ENCODE measurements around the gene ADRB2.

The ADRB2 gene

DNA sequence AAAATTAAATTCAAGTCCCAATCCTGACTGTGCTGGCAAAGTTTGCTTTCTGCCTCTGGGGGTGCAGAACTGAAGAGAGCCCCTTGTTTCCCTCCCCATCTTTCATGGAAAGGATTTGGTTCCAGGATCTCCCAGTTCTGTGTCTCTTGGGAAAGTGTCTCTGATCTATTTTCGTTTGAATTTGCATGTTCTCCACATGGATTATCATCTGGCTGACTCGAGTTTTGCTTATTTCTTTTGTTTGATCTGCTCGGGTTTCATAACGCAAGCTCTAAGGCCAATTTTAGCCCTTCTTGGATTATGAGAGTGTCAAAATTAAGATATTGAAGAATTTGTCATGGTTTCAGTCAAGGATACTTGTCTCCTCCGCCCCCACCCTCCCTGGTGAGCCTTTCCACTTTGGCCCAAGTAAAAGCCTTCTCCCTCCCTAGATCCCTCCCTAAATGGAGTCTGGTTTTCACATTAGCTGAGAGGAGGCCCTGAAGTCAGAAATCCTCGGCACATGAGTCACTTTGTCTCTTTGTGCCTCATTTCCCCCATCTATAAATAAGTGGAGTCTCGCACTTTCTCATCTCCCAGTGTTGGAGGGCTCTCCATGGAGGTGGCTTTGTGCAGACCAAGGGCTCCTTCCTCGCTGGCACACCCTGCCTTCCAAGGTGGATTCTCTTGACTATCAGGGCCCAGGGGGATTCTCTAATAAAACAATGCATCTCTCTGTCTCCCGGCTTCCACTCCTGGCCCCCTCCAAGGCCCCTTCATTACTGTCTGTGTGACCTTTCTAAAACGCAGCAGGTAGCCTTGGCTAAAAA is 17.3 kb downstream of the ADRB2 start:
- no peaks in the 10 kb centered on the region; the same call in 1 of the 2 replicates for H3K4me1 ChIP-seq (ENCODE audit: control insufficient read depth, insufficient read depth, low read length)
- no peak overlapping the region for H3K9ac ChIP-seq (ENCODE audit: low read length)

DNA sequence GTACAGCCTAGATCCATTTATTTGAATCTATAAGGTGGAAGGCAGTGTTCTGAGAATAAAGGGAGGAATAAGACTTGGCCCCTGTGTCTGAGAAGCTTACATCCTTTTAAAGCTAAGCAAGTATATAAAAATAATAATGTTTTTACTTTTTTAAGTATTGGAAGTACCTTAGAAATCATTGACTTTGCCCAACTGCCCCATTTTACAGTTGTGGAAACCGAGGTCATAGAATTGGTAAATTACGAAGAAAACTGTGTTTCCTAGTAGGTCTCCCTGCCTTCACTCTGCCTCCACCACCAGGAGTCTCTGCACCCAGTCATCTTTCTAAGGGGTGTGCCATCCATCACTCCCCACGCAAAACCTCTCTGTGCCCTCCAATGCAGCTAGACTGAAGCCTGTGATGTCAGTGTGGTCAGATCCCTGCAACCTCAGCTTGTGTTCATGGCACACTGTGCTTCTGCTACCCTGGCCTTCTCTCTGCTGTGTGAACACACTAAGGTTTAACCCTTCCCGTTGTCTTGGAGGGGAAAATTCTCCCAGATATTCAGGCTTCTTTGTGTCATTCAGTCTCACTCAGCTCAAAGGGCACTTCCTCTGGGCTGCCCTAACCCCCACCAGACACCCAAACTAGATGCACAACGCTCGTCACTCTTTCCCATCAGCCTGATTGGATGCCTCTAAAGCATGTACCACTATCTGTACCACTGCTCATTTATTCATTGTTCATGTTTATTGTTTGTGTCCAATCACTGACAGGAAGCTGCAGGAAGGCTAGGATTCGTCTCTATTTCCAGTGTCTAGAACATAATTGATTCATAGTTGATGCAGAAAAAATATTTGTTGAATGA is 18.2 kb downstream of the ADRB2 start:
- Histone ChIP-seq H3K4me3 (ENCODE audit: low read depth, low read length) (no peak overlapping the region), H3K27me3 (ENCODE audit: control insufficient read depth, insufficient read depth, low read length) (no peaks in the 10 kb centered on the region), H3K36me3 (ENCODE audit: control insufficient read depth, insufficient read depth, low read length) (no peaks in the 10 kb centered on the region), H3K9me3 (ENCODE audit: control insufficient read depth, insufficient read depth, low read depth, low read length) (no peaks in the 10 kb centered on the region), H3K9ac (ENCODE audit: low read length) (no peak overlapping the region), H3K27ac (ENCODE audit: low read depth, low read length) (no peak overlapping the region), H3K4me1 (ENCODE audit: control insufficient read depth, insufficient read depth, low read length) (no peaks in the 10 kb centered on the region; the same call in 1 of the 2 replicates)

More for the DNA sequence above, 17.3 kb downstream of the ADRB2 start:
- Histone ChIP-seq H3K4me3 (ENCODE audit: low read depth, low read length) (no peak overlapping the region), H3K36me3 (ENCODE audit: control insufficient read depth, insufficient read depth, low read length) (no peaks in the 10 kb centered on the region), H3K27me3 (ENCODE audit: control insufficient read depth, insufficient read depth, low read length) (no peaks in the 10 kb centered on the region), H3K27ac (ENCODE audit: low read depth, low read length) (no peak overlapping the region), H3K9me3 (ENCODE audit: control insufficient read depth, insufficient read depth, low read depth, low read length) (no peaks in the 10 kb centered on the region)

DNA sequence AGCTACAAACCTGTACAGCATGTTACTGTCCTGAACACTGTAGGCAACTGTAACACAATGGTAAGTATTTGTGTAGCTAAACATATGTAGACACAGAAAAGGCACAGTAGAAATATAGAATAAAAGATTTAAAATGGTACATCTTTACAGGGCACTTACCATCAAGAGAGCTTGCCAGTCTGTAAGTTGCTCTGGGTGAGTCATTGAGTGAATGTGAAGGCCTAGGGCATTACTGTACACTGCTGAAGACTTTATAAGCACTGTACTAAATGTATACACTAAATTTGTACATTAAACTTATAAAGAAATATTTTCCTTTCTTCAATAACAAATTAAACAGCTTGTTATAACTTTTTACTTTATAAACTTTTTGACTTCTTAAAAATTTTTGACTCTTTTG is 20.5 kb downstream of the ADRB2 start:
- H3K27ac ChIP-seq (ENCODE audit: low read depth, low read length) = no peak overlapping the region
- no peaks in the 10 kb centered on the region; the same call in 1 of the 2 replicates for H3K4me1 ChIP-seq (ENCODE audit: control insufficient read depth, insufficient read depth, low read length)

DNA sequence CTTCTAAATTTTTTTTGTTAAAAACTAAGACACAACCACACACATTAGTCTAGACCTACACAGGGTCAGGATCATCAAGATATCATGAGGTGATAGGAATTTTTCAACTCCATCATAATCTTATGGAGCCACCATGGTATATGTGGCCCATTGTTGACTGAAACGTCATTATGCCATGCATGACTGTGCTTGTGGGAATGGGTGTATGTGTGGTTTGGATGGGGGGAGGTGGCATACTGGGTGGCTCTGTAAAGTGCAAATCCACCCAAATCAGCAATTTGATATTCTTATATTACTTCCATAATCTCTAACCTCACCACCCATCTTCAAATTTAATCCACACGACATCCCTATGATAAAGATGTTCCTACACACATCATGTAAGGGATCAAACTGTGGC is 21.0 kb downstream of the ADRB2 start:
- Histone ChIP-seq H3K36me3 (ENCODE audit: control insufficient read depth, insufficient read depth, low read length) (no peaks in the 10 kb centered on the region), H3K4me3 (ENCODE audit: low read depth, low read length) (no peak overlapping the region), H3K9me3 (ENCODE audit: control insufficient read depth, insufficient read depth, low read depth, low read length) (no peaks in the 10 kb centered on the region), H3K9ac (ENCODE audit: low read length) (no peak overlapping the region), H3K27me3 (ENCODE audit: control insufficient read depth, insufficient read depth, low read length) (no peaks in the 10 kb centered on the region; the same call in 1 of the 2 replicates), H3K4me1 (ENCODE audit: control insufficient read depth, insufficient read depth, low read length) (no peaks in the 10 kb centered on the region; the same call in 1 of the 2 replicates), H3K27ac (ENCODE audit: low read depth, low read length) (no peak overlapping the region)

More for the DNA sequence above, 20.5 kb downstream of the ADRB2 start:
- Histone ChIP-seq H3K9ac (ENCODE audit: low read length) (no peak overlapping the region), H3K4me3 (ENCODE audit: low read depth, low read length) (no peak overlapping the region), H3K27me3 (ENCODE audit: control insufficient read depth, insufficient read depth, low read length) (no peaks in the 10 kb centered on the region; the same call in 1 of the 2 replicates), H3K9me3 (ENCODE audit: control insufficient read depth, insufficient read depth, low read depth, low read length) (no peaks in the 10 kb centered on the region), H3K36me3 (ENCODE audit: control insufficient read depth, insufficient read depth, low read length) (no peaks in the 10 kb centered on the region)

DNA sequence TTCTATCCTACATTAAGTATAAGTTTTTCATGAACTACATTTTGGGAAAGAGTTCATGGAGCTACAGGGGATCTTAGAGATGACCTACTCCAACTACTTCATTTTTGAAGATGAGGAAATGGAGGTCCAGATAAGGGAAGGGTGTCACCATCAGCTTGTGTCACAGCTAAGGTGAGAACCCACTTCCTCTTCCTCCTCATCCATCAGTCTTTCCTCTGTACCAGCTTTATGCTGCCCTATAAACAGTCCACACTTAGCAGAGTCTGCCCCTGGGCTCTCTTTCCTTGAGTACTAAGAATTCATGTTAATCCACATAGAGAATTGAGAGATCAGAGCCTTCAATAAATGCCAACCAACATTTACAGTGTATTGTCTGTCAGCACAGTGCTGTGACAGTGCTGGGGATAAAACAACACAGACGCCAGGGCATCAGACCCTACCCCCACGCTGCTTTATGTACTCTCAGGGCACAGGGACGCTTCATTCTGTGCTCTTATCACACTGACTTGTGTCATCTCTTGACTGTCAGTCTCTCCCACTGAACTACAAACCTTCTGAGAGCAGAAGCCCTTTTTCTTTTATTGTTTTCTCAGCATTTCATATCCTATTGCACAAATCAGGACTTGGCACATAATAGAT is 22.1 kb downstream of the ADRB2 start:
- Histone ChIP-seq H3K4me3 (ENCODE audit: low read depth, low read length) (no peak overlapping the region), H3K36me3 (ENCODE audit: control insufficient read depth, insufficient read depth, low read length) (no peaks in the 10 kb centered on the region), H3K27me3 (ENCODE audit: control insufficient read depth, insufficient read depth, low read length) (no peaks in the 10 kb centered on the region; the same call in 1 of the 2 replicates), H3K27ac (ENCODE audit: low read depth, low read length) (no peak overlapping the region), H3K4me1 (ENCODE audit: control insufficient read depth, insufficient read depth, low read length) (no peaks in the 10 kb centered on the region), H3K9me3 (ENCODE audit: control insufficient read depth, insufficient read depth, low read depth, low read length) (no peaks in the 10 kb centered on the region), H3K9ac (ENCODE audit: low read length) (no peak overlapping the region)

DNA sequence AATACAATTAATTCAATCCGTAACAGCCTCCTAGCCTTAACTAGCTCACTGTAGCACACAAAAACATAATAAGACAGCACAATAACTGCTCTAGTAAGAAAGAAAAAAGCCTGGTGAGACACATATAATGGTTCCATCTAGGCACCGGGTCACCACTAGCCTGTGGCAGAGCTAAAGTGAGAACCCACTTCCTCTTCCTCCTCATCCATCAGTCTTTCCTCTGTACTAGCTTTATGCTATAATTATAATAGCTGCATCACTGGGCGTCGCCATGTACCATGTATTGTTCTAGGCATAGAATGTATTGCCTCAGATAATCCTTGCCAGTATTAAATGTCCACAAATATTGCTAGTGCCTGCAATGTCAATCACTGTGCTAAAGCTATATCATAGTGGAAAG is 23.1 kb downstream of the ADRB2 start:
- H3K36me3 ChIP-seq (ENCODE audit: control insufficient read depth, insufficient read depth, low read length) = no peaks in the 10 kb centered on the region
- no peak overlapping the region for H3K9ac ChIP-seq (ENCODE audit: low read length)
- no peaks in the 10 kb centered on the region for H3K9me3 ChIP-seq (ENCODE audit: control insufficient read depth, insufficient read depth, low read depth, low read length)
- no peaks in the 10 kb centered on the region for H3K4me1 ChIP-seq (ENCODE audit: control insufficient read depth, insufficient read depth, low read length)
- no peak overlapping the region for H3K27ac ChIP-seq (ENCODE audit: low read depth, low read length)
- no peaks in the 10 kb centered on the region; the same call in 1 of the 2 replicates for H3K27me3 ChIP-seq (ENCODE audit: control insufficient read depth, insufficient read depth, low read length)
- H3K4me3 ChIP-seq (ENCODE audit: low read depth, low read length) = no peak overlapping the region

DNA sequence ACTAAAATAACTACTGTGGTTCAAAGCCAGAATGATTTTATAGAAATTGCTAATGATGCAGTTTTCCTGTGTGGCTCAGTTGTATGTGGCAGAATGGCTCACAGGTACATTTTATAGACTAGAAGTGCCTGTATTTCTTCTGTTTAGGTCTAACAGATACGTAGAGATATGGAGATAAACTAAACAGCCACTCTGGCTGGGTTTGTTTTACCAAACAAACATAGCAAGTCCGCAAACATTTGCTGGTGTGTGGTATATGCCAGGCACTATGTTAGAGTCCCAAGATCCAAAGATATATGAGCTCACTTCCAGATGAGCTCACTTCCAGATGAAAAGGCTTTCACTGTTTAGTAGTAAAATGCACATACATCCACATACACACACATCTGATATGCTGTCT is 24.4 kb downstream of the ADRB2 start:
- H3K27ac ChIP-seq (ENCODE audit: low read depth, low read length) = no peak overlapping the region
- H3K27me3 ChIP-seq (ENCODE audit: control insufficient read depth, insufficient read depth, low read length) = no peaks in the 10 kb centered on the region; the same call in 1 of the 2 replicates
- H3K4me1 ChIP-seq (ENCODE audit: control insufficient read depth, insufficient read depth, low read length) = no peaks in the 10 kb centered on the region
- H3K4me3 ChIP-seq (ENCODE audit: low read depth, low read length) = no peak overlapping the region
- H3K9ac ChIP-seq (ENCODE audit: low read length) = no peak overlapping the region
- H3K36me3 ChIP-seq (ENCODE audit: control insufficient read depth, insufficient read depth, low read length) = no peaks in the 10 kb centered on the region
- H3K9me3 ChIP-seq (ENCODE audit: control insufficient read depth, insufficient read depth, low read depth, low read length) = no peaks in the 10 kb centered on the region

DNA sequence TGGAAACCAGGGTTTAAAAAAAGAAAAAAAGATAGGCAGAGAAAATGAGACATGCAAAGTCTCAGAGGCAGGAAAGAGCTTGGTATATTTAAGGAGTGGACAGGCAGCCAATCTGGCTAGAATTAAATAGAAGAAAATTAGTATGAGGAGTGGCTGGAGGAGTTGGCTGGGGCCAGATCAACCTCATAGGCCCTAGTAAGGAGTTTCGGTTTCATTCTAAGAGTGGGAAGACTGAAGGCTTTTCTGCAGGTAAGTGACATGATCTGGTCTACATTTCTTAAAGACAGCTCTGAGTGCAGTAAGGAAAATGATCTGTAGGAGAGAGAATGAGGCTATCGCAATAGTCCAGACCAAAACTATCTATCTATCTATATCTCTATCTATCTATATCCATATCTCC is 27.5 kb downstream of the ADRB2 start:
- H3K36me3 ChIP-seq (ENCODE audit: control insufficient read depth, insufficient read depth, low read length) = no peaks in the 10 kb centered on the region
- no peaks in the 10 kb centered on the region for H3K9me3 ChIP-seq (ENCODE audit: control insufficient read depth, insufficient read depth, low read depth, low read length)
- H3K9ac ChIP-seq (ENCODE audit: low read length) = no peak overlapping the region
- no peak overlapping the region for H3K27ac ChIP-seq (ENCODE audit: low read depth, low read length)
- H3K4me3 ChIP-seq (ENCODE audit: low read depth, low read length) = no peak overlapping the region
- 0 out of 2 replicates have a peak, but pooled peaks cover 5% of the 10 kb centered on the region for H3K4me1 ChIP-seq (ENCODE audit: control insufficient read depth, insufficient read depth, low read length)
- no peaks in the 10 kb centered on the region; the same call in 1 of the 2 replicates for H3K27me3 ChIP-seq (ENCODE audit: control insufficient read depth, insufficient read depth, low read length)

DNA sequence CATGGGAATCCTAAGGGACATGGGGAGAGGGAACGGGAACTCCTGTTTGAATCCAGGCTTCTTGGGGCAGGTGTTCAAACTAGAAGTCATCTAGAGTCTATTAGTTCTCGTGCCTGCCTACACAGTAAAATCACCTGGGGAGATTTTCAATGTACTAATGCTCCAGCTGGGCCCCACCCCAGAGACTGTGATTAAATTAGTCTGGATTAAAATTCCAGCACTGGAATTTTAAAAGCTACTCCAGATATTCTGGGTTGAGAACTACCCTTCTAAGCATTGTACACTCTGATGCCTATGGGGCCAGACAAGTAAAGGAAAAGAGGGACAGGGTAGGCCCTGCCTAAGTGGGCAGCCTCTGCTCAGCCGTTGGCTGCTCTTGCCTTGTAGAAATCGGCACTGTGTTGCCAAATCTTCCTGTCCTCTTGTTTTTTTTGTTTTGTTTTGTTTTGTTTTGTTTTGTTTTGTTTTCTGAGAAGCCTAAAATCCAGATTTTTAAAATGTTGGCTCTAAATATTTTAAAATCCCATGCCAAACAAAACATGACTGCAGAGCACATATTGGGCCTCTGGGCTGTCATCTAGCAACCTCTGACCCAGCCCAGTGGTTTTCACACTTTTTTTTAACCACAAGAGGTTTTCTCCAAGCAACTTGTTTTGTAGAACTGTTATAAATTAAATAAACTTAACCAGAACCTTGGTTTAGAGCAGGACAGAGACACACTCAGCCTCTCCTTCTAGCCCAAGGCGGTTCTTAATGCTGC is 29.0 kb downstream of the ADRB2 start:
- Histone ChIP-seq H3K9ac (ENCODE audit: low read length) (no peak overlapping the region), H3K27me3 (ENCODE audit: control insufficient read depth, insufficient read depth, low read length) (no peaks in the 10 kb centered on the region; the same call in 1 of the 2 replicates), H3K4me1 (ENCODE audit: control insufficient read depth, insufficient read depth, low read length) (0 out of 2 replicates have a peak, but pooled peaks cover 9% of the 10 kb centered on the region), H3K4me3 (ENCODE audit: low read depth, low read length) (no peak overlapping the region), H3K36me3 (ENCODE audit: control insufficient read depth, insufficient read depth, low read length) (no peaks in the 10 kb centered on the region), H3K27ac (ENCODE audit: low read depth, low read length) (no peak overlapping the region), H3K9me3 (ENCODE audit: control insufficient read depth, insufficient read depth, low read depth, low read length) (no peaks in the 10 kb centered on the region)

DNA sequence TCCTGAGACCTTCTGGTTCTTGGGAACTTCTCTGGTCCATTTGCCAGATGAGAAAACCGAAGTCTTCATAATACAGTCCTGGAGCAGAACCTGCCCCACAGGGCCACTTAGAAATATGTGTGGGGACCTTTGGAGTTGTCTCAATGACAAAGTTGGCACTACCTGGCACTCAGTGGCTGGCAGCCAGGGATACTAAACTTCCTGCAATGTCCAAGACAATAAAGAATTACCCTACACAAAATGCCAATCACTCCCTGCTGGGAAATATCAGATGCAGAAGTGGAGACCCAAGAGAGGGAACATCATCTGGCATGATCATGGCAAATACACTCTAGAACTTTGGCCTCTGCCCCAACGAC is 29.6 kb downstream of the ADRB2 start:
- no peak overlapping the region for H3K27ac ChIP-seq (ENCODE audit: low read depth, low read length)
- no peaks in the 10 kb centered on the region for H3K36me3 ChIP-seq (ENCODE audit: control insufficient read depth, insufficient read depth, low read length)
- no peak overlapping the region for H3K4me3 ChIP-seq (ENCODE audit: low read depth, low read length)
- 0 out of 2 replicates have a peak, but pooled peaks cover 9% of the 10 kb centered on the region for H3K4me1 ChIP-seq (ENCODE audit: control insufficient read depth, insufficient read depth, low read length)
- no peak overlapping the region for H3K9ac ChIP-seq (ENCODE audit: low read length)
- H3K27me3 ChIP-seq (ENCODE audit: control insufficient read depth, insufficient read depth, low read length) = no peaks in the 10 kb centered on the region; the same call in 1 of the 2 replicates
- H3K9me3 ChIP-seq (ENCODE audit: control insufficient read depth, insufficient read depth, low read depth, low read length) = no peaks in the 10 kb centered on the region
